ENCODE results near the gene DUSP7. TPM values are rescaled to one million over a fixed set of nuclear protein-coding genes. Genes with fewer than 3 reads are reported as not detected.
A peak's percentile ranks its signal among the peaks of the same experiment; 100 is the strongest.

DUSP7 gene
- total RNA-seq, 1 experiment from 2014 or later: 16.6 TPM

- Histone ChIP-seq H3K36me3 (ENCODE audit: control insufficient read depth in 1 of 2, insufficient read depth in 2 of 2, low read length in 2 of 2) (no peaks in the 10 kb centered on the region), H3K4me2 (ENCODE audit: low read length) (no peak overlapping the region), H3K4me3 (replicated peaks in 1 of 2; ENCODE audit: low read depth in 1 of 2, low read length in 2 of 2) (no peak overlapping the region), H3K9me3 (ENCODE audit: control insufficient read depth in 1 of 2, insufficient read depth in 1 of 2, low read depth in 1 of 2, low read length in 2 of 2) (no peaks in the 10 kb centered on the region), H3K79me2 (ENCODE audit: insufficient read depth, low read length) (no peaks in the 10 kb centered on the region), H3K4me1 (ENCODE audit: control insufficient read depth in 1 of 2, insufficient read depth in 2 of 2, low read length in 2 of 2) (peaks cover 4 to 15% of the 10 kb centered on the region in 2 experiments), H3K27ac (ENCODE audit: low read depth, low read length) (no peak overlapping the region), H3K9ac (ENCODE audit: low read length) (no peak overlapping the region), H2AFZ (ENCODE audit: low read depth, low read length, poor library complexity, severe bottlenecking) (no peak overlapping the region), H3K9me2 (ENCODE audit: insufficient read depth) (no peaks in the 10 kb centered on the region), H4K20me1 (ENCODE audit: insufficient read depth) (no peaks in the 10 kb centered on the region), H3K27me3 (ENCODE audit: insufficient read depth, low read length) (no peaks in the 10 kb centered on the region)
- no peak for TF ChIP-seq TCF7L2 (IDR thresholded peaks at IDR 0.05; ENCODE audit: borderline replicate concordance, extremely low read depth, insufficient read depth, insufficient read length)
- TF ChIP-seq EZH2phosphoT487 (IDR thresholded peaks at IDR 0.05; ENCODE audit: borderline replicate concordance): no peak
- TF ChIP-seq, protein P1, sequence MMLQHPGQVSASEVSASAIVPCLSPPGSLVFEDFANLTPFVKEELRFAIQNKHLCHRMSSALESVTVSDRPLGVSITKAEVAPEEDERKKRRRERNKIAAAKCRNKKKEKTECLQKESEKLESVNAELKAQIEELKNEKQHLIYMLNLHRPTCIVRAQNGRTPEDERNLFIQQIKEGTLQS (IDR thresholded peaks at IDR 0.05): no peak
- no peak for TF ChIP-seq SRF (IDR thresholded peaks at IDR 0.05; ENCODE audit: low read depth)
- DNase-seq (ENCODE audit: low read depth, low spot score): no peak
- ChIA-PET POLR2A (no interaction called here), CTCF (interaction anchor here (1.0 to 2.8 kb wide), 2 partner anchors 12 to 24 kb away, joined by 4 to 7 read pairs; no protein-coding TSS in a partner anchor), RAD21 (ENCODE audit: low non-redundant PET in 1 of 2, low total read pairs in 2 of 2, uncharacterized antibody in 2 of 2, unreplicated experiment in 2 of 2) (no interaction called here)
- BruUV-seq (replicated peaks): no TSS peak
- no peak for ATAC-seq
- intact Hi-C loops (cut with micrococcal nuclease): no loop called here
These were observed 27.3 kb downstream of the DUSP7 start for GRCh38 chr3:52029053-52029452.

GRCh38 chr3:52028572-52028971, 27.8 kb downstream of the DUSP7 start:
- H3K4me1 ChIP-seq (ENCODE audit: control insufficient read depth in 1 of 2, insufficient read depth in 2 of 2, low read length in 2 of 2): peaks cover 4 to 16% of the 10 kb centered on the region in 2 experiments
- no peaks in the 10 kb centered on the region for H3K36me3 ChIP-seq (ENCODE audit: control insufficient read depth in 1 of 2, insufficient read depth in 2 of 2, low read length in 2 of 2)
- ChIA-PET RAD21 (ENCODE audit: low non-redundant PET in 1 of 2, low total read pairs in 2 of 2, uncharacterized antibody in 2 of 2, unreplicated experiment in 2 of 2) (no interaction called here), POLR2A (no interaction called here), CTCF (interaction anchor here (1.0 to 2.8 kb wide), 2 partner anchors 12 to 24 kb away, joined by 4 to 7 read pairs; no protein-coding TSS in a partner anchor)
- H3K27me3 ChIP-seq (ENCODE audit: insufficient read depth, low read length): no peaks in the 10 kb centered on the region
- no peaks in the 10 kb centered on the region for H3K79me2 ChIP-seq (ENCODE audit: insufficient read depth, low read length)
- H3K9me3 ChIP-seq (ENCODE audit: control insufficient read depth in 1 of 2, insufficient read depth in 1 of 2, low read depth in 1 of 2, low read length in 2 of 2): no peaks in the 10 kb centered on the region
- intact Hi-C loops (cut with micrococcal nuclease): no loop called here
- no peak for DNase-seq (ENCODE audit: low read depth, low spot score)
- peak; percentile 43; the same call in 1 of the 2 replicates for ATAC-seq
- TF ChIP-seq SIN3A (IDR thresholded peaks at IDR 0.05; ENCODE audit: low read depth) (no peak), YY1 (IDR thresholded peaks at IDR 0.05; ENCODE audit: extremely low read depth, insufficient replicate concordance, low read depth, low read length) (no peak), ZFX (IDR thresholded peaks at IDR 0.05) (no peak), ZNF274 (IDR thresholded peaks at IDR 0.05; ENCODE audit: low read depth, low read length) (no peak), TCF7L2 (IDR thresholded peaks at IDR 0.05; ENCODE audit: borderline replicate concordance, extremely low read depth, insufficient read depth, insufficient read length) (no peak), FOSL1 (IDR thresholded peaks at IDR 0.05; ENCODE audit: low read depth) (no peak), ZBTB33 (IDR thresholded peaks at IDR 0.05; ENCODE audit: extremely low read depth, insufficient replicate concordance, low read length) (no peak), CBX3 (IDR thresholded peaks at IDR 0.05; ENCODE audit: low read depth) (no peak), REST (IDR thresholded peaks at IDR 0.05; ENCODE audit: low read depth) (no peak), CEBPB (IDR thresholded peaks at IDR 0.05; ENCODE audit: low read depth) (no peak)
- TF ChIP-seq, protein P2, sequence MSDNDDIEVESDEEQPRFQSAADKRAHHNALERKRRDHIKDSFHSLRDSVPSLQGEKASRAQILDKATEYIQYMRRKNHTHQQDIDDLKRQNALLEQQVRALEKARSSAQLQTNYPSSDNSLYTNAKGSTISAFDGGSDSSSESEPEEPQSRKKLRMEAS (IDR thresholded peaks at IDR 0.05): no peak
- no peak overlapping the region for H3K9ac ChIP-seq (ENCODE audit: low read length)
- BruUV-seq (replicated peaks): no TSS peak
- H4K20me1 ChIP-seq (ENCODE audit: insufficient read depth): no peaks in the 10 kb centered on the region
- H3K4me2 ChIP-seq (ENCODE audit: low read length): peak overlapping the region; percentile 5; the same call in 1 of the 2 replicates
- H3K4me3 ChIP-seq (replicated peaks in 1 of 2; ENCODE audit: low read depth in 1 of 2, low read length in 2 of 2): no peak overlapping the region
- H2AFZ ChIP-seq (ENCODE audit: low read depth, low read length, poor library complexity, severe bottlenecking): no peak overlapping the region
- no peaks in the 10 kb centered on the region for H3K9me2 ChIP-seq (ENCODE audit: insufficient read depth)
- no peak overlapping the region for H3K27ac ChIP-seq (ENCODE audit: low read depth, low read length)

All from HCT116 (cell line).